ENCODE measurements around the gene UNC5A.

The UNC5A gene

DNA sequence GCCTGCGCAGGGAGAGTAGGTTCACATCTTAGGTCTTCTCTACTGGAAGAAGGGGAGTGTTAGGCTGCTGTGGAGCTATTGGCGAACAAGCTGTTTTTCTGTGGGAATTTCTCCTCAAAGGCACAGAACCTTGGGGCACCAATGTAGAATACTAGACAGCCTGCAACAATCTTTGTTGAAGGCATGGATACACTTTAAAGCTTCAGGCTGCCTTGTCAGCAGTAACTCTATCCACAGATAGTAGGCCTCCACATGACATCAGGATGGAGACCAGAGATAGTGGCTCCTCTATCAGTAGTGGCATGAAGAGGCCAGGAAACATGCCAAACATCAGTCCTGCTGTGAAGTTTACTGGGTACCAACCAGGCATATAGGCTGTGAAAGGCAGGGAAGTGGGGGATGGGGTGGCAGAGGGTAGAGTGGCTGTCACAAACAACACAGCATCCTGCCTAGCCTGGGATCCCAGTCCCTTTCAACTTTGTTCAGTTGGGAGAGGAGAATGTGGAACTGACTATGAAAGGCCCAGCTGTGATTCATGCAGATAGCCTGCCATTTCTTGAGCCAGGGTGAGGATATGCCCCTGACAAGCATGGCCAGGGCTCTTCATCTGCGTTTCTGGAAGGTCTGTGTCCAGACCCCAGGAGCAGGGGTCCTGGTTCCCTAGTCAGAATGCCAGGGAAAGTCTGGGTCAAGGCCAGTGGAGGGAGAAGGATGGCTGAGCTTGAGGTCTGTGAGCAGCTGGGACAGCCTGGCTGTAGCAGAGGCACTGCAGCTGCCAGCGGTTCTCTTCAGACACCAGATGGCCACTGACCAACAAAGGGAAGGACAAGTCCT, 89.8 kb downstream of the UNC5A start:
- peak overlapping the region; percentile 59 for H3K27ac Mint-ChIP-seq
- no peak overlapping the region for H3K4me3 Mint-ChIP-seq
- H3K36me3 Mint-ChIP-seq, result peaks cover 10% of the 10 kb centered on the region
- H3K9me3 Mint-ChIP-seq (ENCODE audit: low read depth), result no peaks in the 10 kb centered on the region
- H3K27me3 Mint-ChIP-seq, result peaks cover 4% of the 10 kb centered on the region
- peaks cover 34% of the 10 kb centered on the region for H3K4me1 Mint-ChIP-seq (ENCODE audit: low read depth)

DNA sequence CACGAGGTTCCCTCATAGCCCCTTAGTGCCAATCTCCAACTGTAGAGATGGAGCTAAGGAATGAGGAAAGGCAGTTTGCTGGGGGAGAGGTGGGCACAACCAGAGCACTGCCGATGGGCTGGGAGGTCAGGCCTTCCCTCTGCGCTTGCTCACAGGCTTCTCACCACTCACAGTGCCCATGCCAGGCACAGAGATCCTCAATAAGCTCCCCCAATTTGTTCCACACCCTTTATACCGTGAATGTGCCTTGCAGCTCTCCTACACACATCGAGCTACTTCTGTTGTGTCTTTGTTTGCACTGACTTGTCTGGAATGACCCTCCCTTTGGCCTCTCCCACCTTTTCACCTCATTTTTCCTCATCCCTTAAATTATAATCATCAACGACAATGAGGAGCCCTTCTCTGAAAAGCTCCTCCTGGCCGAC, 90.4 kb downstream of the UNC5A start:
- H3K36me3 Mint-ChIP-seq, result peaks cover 13% of the 10 kb centered on the region
- no peak overlapping the region for H3K4me3 Mint-ChIP-seq
- H3K27ac Mint-ChIP-seq, result peak overlapping the region; percentile 34
- H3K4me1 Mint-ChIP-seq (ENCODE audit: low read depth), result peaks cover 34% of the 10 kb centered on the region
- no peaks in the 10 kb centered on the region for H3K9me3 Mint-ChIP-seq (ENCODE audit: low read depth)
- peaks cover 4% of the 10 kb centered on the region for H3K27me3 Mint-ChIP-seq

DNA sequence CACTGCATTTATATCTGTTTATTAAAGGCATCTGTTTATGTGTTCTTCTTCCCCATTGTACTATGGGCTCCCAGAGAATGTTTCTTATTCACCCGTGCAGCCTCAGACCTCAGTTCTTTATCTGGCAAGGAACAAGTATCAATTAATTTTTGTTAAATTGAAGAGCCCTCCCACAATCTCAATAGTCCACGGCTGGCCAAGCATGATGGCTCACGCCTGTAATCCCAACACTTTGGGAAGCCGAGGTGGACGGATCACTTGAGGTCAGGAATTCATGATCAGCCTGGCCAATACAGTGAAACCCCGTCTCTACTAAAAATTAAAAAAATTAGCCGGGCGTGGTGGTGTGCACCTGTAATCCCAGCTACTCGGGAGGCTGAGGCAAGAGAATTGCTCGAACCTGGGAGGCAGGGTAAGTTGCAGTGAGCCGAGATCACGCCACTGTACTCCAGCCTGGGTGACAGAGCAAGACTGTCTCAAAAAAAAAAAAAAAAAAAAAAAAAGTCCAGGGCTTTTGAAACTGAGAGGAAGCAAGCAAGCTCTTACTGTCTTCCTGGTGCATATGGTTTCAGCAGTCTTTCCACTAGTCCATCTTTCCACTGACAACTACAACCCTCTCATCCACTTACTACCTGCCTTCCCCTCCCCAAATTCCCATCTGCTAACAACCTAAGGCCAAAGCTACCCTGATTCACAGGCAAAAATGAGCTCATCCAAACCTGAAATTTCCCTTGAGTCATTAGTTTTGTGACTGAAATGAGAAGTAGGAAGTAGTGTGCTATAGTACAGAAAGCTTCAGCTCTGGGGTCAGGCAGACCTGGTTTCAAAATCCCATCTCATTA, 91.1 kb downstream of the UNC5A start:
- H3K27ac Mint-ChIP-seq, result peak overlapping the region; percentile 90
- H3K9me3 Mint-ChIP-seq (ENCODE audit: low read depth), result no peaks in the 10 kb centered on the region
- H3K4me1 Mint-ChIP-seq (ENCODE audit: low read depth), result peaks cover 32% of the 10 kb centered on the region
- H3K27me3 Mint-ChIP-seq, result peaks cover 4% of the 10 kb centered on the region
- H3K36me3 Mint-ChIP-seq, result peaks cover 13% of the 10 kb centered on the region
- peak overlapping the region; percentile 24 for H3K4me3 Mint-ChIP-seq

DNA sequence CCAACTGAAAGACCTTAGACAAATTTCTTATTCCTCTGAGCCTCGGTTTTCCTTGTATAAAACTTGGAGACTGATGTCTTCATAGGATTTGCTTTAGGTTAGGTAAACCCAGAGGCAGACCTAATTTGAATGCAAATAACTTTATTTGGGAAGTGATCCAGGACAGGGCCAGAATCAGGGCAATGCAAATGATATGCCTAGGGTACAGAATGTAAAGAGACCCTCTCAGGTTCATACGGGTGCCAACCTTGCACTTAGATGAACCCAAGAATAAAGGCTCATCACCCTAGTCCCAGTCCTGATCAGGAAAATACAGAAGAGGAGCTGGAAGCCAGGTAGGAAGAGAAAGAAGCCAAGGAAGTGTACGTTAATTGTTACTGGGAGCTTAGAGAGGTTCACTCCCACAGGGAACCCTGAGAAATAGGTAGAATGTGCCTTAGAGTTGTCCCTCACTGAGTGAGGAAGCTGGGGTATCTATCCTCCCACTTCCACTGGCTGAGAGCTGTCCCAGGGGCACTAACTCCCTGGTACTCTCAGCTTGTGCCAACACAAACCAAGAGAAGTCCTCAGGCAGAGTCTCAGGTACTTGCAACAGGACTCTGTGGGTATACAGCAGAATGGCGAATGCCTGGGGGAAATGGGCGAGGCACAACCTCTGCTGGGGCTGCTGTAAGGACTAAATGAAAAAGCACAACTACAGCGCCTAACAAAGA, 91.9 kb downstream of the UNC5A start:
- peak overlapping the region; percentile 90 for H3K27ac Mint-ChIP-seq
- H3K4me1 Mint-ChIP-seq (ENCODE audit: low read depth), result peaks cover 32% of the 10 kb centered on the region
- H3K9me3 Mint-ChIP-seq (ENCODE audit: low read depth), result no peaks in the 10 kb centered on the region
- no peak overlapping the region for H3K4me3 Mint-ChIP-seq
- peaks cover 13% of the 10 kb centered on the region for H3K36me3 Mint-ChIP-seq
- peaks cover 4% of the 10 kb centered on the region for H3K27me3 Mint-ChIP-seq

DNA sequence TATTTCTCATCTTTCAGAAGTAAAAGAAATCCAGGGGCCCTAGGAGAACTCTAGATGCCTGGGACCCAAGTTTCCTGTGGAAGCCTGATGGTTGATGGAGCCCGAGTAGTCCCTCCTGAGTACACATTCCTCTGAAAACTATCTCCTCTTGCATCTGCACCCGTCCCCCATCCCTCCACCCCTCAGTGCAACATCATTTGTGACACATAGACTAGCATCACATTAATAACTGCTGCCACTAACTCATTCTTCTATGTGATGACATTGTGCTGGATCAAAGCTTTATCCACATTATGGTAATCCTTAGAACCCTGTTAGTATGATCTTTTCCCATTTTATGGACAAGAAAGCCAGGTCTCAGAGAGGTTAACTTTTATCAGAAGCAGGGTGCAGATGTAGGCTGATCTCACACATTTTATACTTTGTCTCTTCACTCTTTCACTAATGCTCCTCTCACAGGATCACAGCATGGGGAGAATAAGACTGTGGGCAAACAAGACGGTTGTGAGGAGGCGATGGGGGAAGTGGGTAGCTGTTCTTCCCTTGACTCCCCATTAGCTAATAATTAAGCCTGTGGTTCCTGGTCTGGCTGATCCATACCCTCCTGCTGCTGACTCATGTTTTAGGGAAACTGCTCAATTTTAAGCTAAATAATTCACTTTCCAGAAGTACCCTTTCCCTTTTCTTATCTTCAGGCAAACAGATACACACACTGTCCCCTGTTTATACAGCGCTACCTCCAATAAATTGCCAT, 92.7 kb downstream of the UNC5A start:
- peak overlapping the region; percentile 90 for H3K27ac Mint-ChIP-seq
- H3K36me3 Mint-ChIP-seq, result peaks cover 13% of the 10 kb centered on the region
- H3K9me3 Mint-ChIP-seq (ENCODE audit: low read depth), result no peaks in the 10 kb centered on the region
- no peaks in the 10 kb centered on the region for H3K27me3 Mint-ChIP-seq
- peaks cover 32% of the 10 kb centered on the region for H3K4me1 Mint-ChIP-seq (ENCODE audit: low read depth)
- H3K4me3 Mint-ChIP-seq, result no peak overlapping the region

GRCh38 chr5:176904276-176904675, 93.9 kb downstream of the UNC5A start:
- Mint-ChIP-seq H3K27ac (peak overlapping the region; percentile 43), H3K4me3 (no peak overlapping the region), H3K36me3 (peaks cover 13% of the 10 kb centered on the region), H3K9me3 (ENCODE audit: low read depth) (no peaks in the 10 kb centered on the region), H3K4me1 (ENCODE audit: low read depth) (peaks cover 27% of the 10 kb centered on the region), H3K27me3 (no peaks in the 10 kb centered on the region)

DNA sequence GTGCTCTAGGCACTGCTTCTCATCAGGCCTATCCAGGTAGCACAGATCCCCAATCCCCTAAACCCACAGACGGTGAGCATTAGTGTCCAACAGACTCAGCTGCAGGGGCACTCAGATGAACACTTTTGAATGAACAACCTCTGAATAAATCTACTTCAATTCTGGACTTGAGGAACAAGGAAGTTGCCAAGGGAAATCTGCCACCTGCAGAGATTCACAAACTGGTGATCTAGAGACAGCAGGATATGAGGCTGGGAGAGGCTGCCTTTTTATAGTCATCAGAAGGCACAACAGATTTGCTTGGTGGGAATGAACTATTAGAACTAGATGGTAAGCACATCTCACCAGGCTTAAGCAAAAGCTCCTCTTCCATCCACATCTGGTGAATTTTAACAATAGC, 95.8 kb downstream of the UNC5A start:
- Mint-ChIP-seq H3K36me3 (peaks cover 13% of the 10 kb centered on the region), H3K4me1 (ENCODE audit: low read depth) (peaks cover 29% of the 10 kb centered on the region), H3K27ac (peak overlapping the region; percentile 30), H3K4me3 (no peak overlapping the region), H3K27me3 (no peaks in the 10 kb centered on the region), H3K9me3 (ENCODE audit: low read depth) (no peaks in the 10 kb centered on the region)

- H3K9me3 Mint-ChIP-seq (ENCODE audit: low read depth), result no peaks in the 10 kb centered on the region
- H3K27ac Mint-ChIP-seq, result no peak overlapping the region
- peaks cover 28% of the 10 kb centered on the region for H3K4me1 Mint-ChIP-seq (ENCODE audit: low read depth)
- no peaks in the 10 kb centered on the region for H3K27me3 Mint-ChIP-seq
- no peak overlapping the region for H3K4me3 Mint-ChIP-seq
- H3K36me3 Mint-ChIP-seq, result peaks cover 11% of the 10 kb centered on the region
Observed at GRCh38 chr5:176906796-176907195, 96.4 kb downstream of the UNC5A start.

GRCh38 chr5:176908675-176909368, 98.5 kb downstream of the UNC5A start:
- Mint-ChIP-seq H3K4me1 (ENCODE audit: low read depth) (peaks cover 19% of the 10 kb centered on the region), H3K4me3 (no peak overlapping the region), H3K9me3 (ENCODE audit: low read depth) (no peaks in the 10 kb centered on the region), H3K36me3 (peaks cover 6% of the 10 kb centered on the region), H3K27me3 (no peaks in the 10 kb centered on the region), H3K27ac (peak overlapping the region; percentile 50)

DNA sequence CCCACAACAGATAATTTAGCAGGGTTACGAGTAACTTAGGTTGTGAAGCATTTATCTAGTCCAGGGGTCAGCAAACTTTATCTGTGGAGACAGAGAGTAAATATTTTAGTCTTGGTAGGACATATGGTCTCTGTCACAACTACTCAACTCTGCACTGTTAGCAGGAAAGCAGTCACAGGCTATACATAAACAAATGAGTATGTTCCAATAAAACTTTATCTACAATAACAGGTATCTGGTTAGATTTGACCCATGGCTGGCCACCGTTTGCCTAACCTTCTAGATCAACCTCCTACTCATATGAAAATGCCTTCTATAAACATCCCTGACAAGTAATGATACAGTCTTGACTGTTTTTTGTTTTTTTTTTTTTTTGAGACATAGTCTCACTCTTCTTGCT, 101.8 kb downstream of the UNC5A start:
- no peak overlapping the region for H3K4me3 Mint-ChIP-seq
- peaks cover 3% of the 10 kb centered on the region for H3K36me3 Mint-ChIP-seq
- peaks cover 24% of the 10 kb centered on the region for H3K4me1 Mint-ChIP-seq (ENCODE audit: low read depth)
- no peaks in the 10 kb centered on the region for H3K9me3 Mint-ChIP-seq (ENCODE audit: low read depth)
- H3K27me3 Mint-ChIP-seq, result no peaks in the 10 kb centered on the region
- no peak overlapping the region for H3K27ac Mint-ChIP-seq

- no peaks in the 10 kb centered on the region for H3K27me3 Mint-ChIP-seq
- H3K27ac Mint-ChIP-seq, result no peak overlapping the region
- no peaks in the 10 kb centered on the region for H3K9me3 Mint-ChIP-seq (ENCODE audit: low read depth)
- no peak overlapping the region for H3K4me3 Mint-ChIP-seq
- H3K4me1 Mint-ChIP-seq (ENCODE audit: low read depth), result peaks cover 16% of the 10 kb centered on the region
- H3K36me3 Mint-ChIP-seq, result peaks cover 7% of the 10 kb centered on the region
Observed at GRCh38 chr5:176915906-176916305, 105.5 kb downstream of the UNC5A start.

DNA sequence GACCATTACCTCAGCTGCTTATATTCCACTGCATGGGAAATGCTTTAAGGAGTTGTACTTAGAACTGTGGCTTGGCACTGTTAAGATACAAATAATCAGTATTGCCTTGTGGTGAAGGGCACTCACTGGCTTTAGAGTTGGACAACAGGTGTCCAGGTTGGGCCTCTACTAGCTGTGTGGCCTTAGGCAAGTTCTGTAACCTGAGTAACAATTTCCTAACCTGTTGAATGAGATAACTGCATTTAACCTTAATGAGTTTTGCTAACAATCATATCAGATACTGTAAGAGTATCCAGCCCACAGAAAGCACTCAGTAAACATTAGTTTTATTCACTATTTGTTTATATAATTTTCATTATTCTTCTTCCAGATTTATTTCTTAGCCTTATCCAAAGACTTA, 106.0 kb downstream of the UNC5A start:
- Mint-ChIP-seq H3K27ac (no peak overlapping the region), H3K36me3 (peaks cover 7% of the 10 kb centered on the region), H3K9me3 (ENCODE audit: low read depth) (no peaks in the 10 kb centered on the region), H3K4me3 (no peak overlapping the region), H3K4me1 (ENCODE audit: low read depth) (peaks cover 15% of the 10 kb centered on the region), H3K27me3 (no peaks in the 10 kb centered on the region)

GRCh38 chr5:176918613-176919012, 108.3 kb downstream of the UNC5A start:
- Mint-ChIP-seq H3K36me3 (peaks cover 11% of the 10 kb centered on the region), H3K4me1 (ENCODE audit: low read depth) (peaks cover 13% of the 10 kb centered on the region), H3K9me3 (ENCODE audit: low read depth) (no peaks in the 10 kb centered on the region), H3K27me3 (no peaks in the 10 kb centered on the region), H3K27ac (no peak overlapping the region), H3K4me3 (no peak overlapping the region)

- Mint-ChIP-seq H3K9me3 (ENCODE audit: low read depth) (no peaks in the 10 kb centered on the region), H3K27me3 (no peaks in the 10 kb centered on the region), H3K4me1 (ENCODE audit: low read depth) (peaks cover 7% of the 10 kb centered on the region), H3K4me3 (no peak overlapping the region), H3K36me3 (peaks cover 8% of the 10 kb centered on the region), H3K27ac (no peak overlapping the region)
Observed at GRCh38 chr5:176921714-176922113, 111.4 kb downstream of the UNC5A start.
